ENCODE measurements around the gene GDAP1L1.
A peak's percentile ranks its signal among the peaks of the same experiment; 100 is the strongest.

The GDAP1L1 gene

GRCh38 chr20:44247131-44247571 is at the start of gene GDAP1L1:
Gene GDAP1L1, plus strand, starts transcription at chr20:44247308. Its CDS starts 27 bp downstream, at chr20:44247335.
- no peak for DNase-seq

GRCh38 chr20:44198872-44199271 is 48.2 kb upstream of the GDAP1L1 start:
- no peak for DNase-seq

- no peak for DNase-seq
Measured at GRCh38 chr20:44199877-44200276, 47.2 kb upstream of the GDAP1L1 start.

- no peak for DNase-seq
Measured at GRCh38 chr20:44200371-44200770, 46.7 kb upstream of the GDAP1L1 start.

GRCh38 chr20:44200983-44201382 is 46.1 kb upstream of the GDAP1L1 start:
- DNase-seq = no peak

GRCh38 chr20:44203161-44203560 is 43.9 kb upstream of the GDAP1L1 start:
- no peak for DNase-seq

GRCh38 chr20:44204156-44204831 is 42.8 kb upstream of the GDAP1L1 start:
- peak in 1 of 2 experiments; percentile 22 for DNase-seq

GRCh38 chr20:44204832-44205215 is 42.3 kb upstream of the GDAP1L1 start:
- no peak for DNase-seq

- DNase-seq = no peak
Measured at GRCh38 chr20:44206132-44206531, 41.0 kb upstream of the GDAP1L1 start.

- no peak for DNase-seq
Measured at GRCh38 chr20:44207126-44207723, 39.9 kb upstream of the GDAP1L1 start.

- no peak for DNase-seq
Measured at GRCh38 chr20:44208165-44208564, 38.9 kb upstream of the GDAP1L1 start.

GRCh38 chr20:44208770-44209169 is 38.3 kb upstream of the GDAP1L1 start:
- DNase-seq = no peak

- peak; percentile 1 to 27 for DNase-seq
Measured at GRCh38 chr20:44209686-44210405, 37.3 kb upstream of the GDAP1L1 start.

- peak; percentile 93 to 95 for DNase-seq
Measured at GRCh38 chr20:44210406-44211176, 36.5 kb upstream of the GDAP1L1 start, which contains the start of gene OSER1. Gene OSER1, minus strand, starts transcription at chr20:44210771. Its CDS starts 3,814 bp downstream, at chr20:44206957.

- peak in 1 of 2 experiments; percentile 18 for DNase-seq
Measured at GRCh38 chr20:44211177-44212039, 35.7 kb upstream of the GDAP1L1 start.

- no peak for DNase-seq
Measured at GRCh38 chr20:44212792-44213191, 34.3 kb upstream of the GDAP1L1 start.

GRCh38 chr20:44215125-44215524 is 32.0 kb upstream of the GDAP1L1 start:
- peak; percentile 61 to 64 for DNase-seq

- DNase-seq = peak; percentile 49 to 72
Measured at GRCh38 chr20:44217342-44218092, 29.6 kb upstream of the GDAP1L1 start.

- DNase-seq = no peak
Measured at GRCh38 chr20:44218446-44218845, 28.7 kb upstream of the GDAP1L1 start.

- DNase-seq = no peak
Measured at GRCh38 chr20:44219170-44219730, 27.9 kb upstream of the GDAP1L1 start.

GRCh38 chr20:44219791-44220190 is 27.3 kb upstream of the GDAP1L1 start:
- no peak for DNase-seq

All from AML-193 (cell line).